ENCODE data around the gene PCDHA7.

Gene PCDHA7

DNA sequence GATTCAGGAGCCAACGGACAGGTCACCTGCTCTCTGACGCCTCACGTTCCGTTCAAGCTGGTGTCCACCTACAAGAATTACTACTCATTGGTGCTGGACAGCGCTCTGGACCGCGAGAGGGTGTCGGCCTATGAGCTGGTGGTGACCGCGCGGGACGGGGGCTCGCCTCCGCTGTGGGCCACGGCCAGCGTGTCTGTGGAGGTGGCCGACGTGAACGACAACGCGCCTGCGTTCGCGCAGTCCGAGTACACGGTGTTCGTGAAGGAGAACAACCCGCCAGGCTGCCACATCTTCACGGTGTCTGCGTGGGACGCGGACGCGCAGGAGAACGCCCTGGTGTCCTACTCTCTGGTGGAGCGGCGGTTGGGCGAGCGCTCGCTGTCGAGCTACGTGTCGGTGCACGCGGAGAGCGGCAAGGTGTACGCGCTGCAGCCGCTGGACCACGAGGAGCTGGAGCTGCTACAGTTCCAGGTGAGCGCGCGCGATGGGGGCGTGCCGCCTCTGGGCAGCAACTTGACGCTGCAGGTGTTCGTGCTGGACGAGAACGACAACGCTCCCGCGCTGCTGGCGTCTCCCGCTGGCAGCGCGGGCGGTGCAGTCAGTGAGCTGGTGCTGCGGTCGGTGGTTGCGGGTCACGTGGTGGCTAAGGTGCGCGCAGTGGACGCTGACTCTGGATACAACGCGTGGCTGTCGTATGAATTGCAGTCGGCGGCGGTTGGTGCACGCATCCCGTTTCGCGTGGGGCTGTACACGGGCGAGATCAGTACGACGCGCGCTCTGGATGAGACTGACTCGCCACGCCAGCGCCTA lies 23.3 kb downstream of the PCDHA7 start:
- DNase-seq (ENCODE audit: low spot score): no peak

DNA sequence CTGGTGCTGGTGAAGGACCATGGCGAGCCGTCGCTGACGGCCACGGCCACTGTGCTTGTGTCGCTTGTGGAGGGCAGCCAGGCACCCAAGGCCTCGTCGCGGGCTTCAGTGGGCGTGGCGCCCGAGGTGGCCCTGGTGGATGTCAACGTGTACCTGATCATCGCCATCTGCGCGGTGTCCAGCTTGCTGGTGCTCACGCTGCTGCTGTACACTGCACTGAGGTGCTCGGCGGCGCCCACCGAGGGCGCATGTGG lies 23.8 kb downstream of the PCDHA7 start:
- TF ChIP-seq, protein P1, sequence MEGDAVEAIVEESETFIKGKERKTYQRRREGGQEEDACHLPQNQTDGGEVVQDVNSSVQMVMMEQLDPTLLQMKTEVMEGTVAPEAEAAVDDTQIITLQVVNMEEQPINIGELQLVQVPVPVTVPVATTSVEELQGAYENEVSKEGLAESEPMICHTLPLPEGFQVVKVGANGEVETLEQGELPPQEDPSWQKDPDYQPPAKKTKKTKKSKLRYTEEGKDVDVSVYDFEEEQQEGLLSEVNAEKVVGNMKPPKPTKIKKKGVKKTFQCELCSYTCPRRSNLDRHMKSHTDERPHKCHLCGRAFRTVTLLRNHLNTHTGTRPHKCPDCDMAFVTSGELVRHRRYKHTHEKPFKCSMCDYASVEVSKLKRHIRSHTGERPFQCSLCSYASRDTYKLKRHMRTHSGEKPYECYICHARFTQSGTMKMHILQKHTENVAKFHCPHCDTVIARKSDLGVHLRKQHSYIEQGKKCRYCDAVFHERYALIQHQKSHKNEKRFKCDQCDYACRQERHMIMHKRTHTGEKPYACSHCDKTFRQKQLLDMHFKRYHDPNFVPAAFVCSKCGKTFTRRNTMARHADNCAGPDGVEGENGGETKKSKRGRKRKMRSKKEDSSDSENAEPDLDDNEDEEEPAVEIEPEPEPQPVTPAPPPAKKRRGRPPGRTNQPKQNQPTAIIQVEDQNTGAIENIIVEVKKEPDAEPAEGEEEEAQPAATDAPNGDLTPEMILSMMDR (IDR thresholded peaks at IDR 0.05; ENCODE audit: extremely low read depth, missing control alignments): no peak
- no peak for DNase-seq (ENCODE audit: low spot score)

More for the DNA sequence above, 23.3 kb downstream of the PCDHA7 start:
- TF ChIP-seq, protein P1 (IDR thresholded peaks at IDR 0.05; ENCODE audit: extremely low read depth, missing control alignments): no peak

DNA sequence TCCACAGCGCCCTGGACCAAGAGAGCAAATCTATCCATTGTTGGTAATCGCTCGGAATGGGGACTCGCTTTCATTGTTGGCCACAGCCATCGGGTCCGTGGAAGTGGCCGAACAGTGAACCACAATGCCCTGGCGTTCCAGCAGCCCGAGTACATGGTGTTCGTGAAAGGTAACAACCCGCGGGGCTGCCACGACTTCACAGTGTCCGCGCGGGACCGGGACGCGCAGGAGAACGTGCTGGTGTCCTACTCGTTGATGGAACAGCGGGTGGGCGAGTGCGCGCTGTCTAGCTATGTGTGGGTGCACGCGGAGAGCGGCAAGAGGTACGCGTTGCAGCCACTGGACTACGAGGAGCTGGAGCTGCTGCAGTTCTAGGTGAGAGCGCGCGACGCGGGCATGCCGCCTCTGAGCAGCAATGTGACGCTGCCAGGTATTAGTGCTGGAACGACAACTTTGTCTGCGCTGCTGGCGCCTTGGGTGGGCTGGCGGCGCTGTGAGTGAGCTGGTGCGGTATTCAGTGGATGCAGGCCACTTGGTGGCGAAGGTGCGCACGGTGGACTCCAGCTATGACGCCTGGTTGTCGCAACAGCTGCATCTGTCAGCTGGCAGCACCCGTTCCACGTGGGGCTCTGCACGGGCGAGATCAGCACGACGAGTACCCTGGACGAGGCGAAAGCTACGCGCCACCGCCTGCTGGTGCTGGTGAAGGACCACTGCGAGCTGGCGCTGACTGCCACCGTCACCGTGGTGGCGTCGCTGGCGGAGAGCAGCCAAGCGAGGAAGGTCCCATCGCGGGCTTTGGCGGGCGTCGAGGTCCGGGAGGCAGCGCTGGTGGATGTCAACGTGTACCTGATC lies 28.6 kb downstream of the PCDHA7 start:
- DNase-seq (ENCODE audit: low spot score): no peak
- TF ChIP-seq, protein P1 (IDR thresholded peaks at IDR 0.05; ENCODE audit: extremely low read depth, missing control alignments): no peak

DNA sequence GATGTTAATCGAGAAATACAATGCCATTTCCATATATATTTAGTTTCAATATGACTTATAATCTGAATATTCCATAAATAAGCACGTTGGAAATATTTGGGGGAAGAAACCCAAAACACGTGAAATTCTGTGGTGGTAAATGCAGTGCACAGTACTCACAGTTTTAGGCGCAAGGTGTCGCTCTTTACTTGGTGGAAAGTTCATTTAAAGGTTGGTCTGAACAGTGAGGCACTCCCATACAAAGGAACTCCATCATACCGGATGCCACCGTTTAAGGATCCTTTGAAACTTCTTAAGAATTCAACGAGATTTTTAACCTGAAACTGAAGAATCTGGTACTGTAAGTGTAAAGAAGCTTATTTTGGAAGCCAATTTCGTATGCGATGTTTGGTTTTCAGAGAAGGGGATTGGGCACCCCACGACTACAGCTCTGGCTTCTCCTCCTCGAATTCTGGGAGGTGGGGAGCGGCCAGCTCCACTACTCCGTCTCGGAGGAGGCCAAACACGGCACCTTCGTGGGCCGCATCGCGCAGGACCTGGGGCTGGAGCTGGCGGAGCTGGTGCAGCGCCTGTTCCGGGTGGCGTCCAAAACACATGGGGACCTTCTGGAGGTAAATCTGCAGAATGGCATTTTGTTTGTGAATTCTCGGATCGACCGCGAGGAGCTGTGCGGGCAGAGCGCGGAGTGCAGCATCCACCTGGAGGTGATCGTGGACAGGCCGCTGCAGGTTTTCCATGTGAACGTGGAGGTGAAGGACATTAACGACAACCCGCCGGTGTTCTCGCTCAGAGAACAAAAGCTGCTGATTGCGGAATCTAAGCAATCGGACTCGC lies 34.9 kb downstream of the PCDHA7 start, which contains the start of gene PCDHA11:
Gene PCDHA11, plus strand, starts transcription at position 237 of the 834 bp plus-strand sequence. Its CDS starts 147 bp downstream, at position 384.
- TF ChIP-seq, protein P1 (IDR thresholded peaks at IDR 0.05; ENCODE audit: extremely low read depth, missing control alignments): no peak
- no peak for DNase-seq (ENCODE audit: low spot score)

DNA sequence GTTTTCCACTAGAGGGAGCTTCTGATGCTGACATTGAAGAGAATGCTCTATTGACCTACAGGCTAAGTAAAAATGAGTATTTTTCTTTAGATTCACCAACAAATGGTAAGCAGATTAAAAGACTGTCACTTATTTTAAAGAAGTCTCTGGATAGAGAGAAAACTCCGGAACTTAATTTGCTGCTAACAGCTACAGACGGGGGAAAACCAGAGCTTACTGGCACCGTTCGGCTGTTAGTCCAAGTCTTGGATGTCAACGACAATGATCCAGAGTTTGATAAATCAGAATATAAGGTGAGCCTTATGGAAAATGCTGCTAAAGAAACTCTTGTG lies 35.5 kb downstream of the PCDHA7 start:
- TF ChIP-seq, protein P1 (IDR thresholded peaks at IDR 0.05; ENCODE audit: extremely low read depth, missing control alignments): no peak
- DNase-seq (ENCODE audit: low spot score): no peak

DNA sequence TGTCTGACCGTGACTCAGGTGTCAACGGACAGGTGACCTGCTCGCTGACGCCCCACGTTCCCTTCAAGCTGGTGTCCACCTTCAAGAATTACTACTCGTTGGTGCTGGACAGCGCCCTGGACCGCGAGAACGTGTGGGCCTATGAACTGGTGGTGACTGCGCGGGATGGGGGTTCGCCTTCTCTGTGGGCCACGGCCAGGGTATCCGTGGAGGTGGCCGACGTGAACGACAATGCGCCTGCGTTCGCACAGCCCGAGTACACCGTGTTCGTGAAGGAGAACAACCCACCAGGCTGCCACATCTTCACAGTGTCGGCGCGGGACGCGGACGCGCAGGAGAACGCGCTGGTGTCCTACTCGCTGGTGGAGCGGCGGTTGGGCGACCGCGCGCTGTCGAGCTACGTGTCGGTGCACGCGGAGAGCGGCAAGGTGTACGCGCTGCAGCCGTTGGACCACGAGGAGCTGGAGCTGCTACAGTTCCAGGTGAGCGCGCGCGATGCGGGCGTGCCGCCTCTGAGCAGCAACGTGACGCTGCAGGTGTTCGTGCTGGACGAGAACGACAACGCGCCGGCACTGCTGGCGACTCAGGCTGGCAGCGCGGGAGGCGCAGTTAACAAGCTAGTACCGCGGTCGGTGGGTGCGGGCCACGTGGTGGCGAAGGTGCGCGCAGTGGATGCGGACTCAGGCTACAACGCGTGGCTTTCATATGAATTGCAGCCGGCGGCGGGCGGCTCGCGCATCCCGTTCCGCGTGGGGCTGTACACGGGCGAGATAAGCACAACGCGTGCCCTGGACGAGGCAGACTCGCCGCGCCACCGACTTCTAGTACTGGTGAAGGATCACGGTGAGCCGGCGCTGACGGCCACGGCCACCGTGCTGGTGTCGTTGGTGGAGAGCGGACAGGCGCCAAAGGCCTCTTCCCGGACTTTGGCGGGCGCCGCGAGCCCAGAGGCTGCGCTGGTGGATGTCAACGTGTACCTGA lies 36.4 kb downstream of the PCDHA7 start:
- TF ChIP-seq, protein P1 (IDR thresholded peaks at IDR 0.05; ENCODE audit: extremely low read depth, missing control alignments): no peak
- no peak for DNase-seq (ENCODE audit: low spot score)

All from GM20000 (cell line).